Measurements from ENCODE around the gene KCNT2.

DNA sequence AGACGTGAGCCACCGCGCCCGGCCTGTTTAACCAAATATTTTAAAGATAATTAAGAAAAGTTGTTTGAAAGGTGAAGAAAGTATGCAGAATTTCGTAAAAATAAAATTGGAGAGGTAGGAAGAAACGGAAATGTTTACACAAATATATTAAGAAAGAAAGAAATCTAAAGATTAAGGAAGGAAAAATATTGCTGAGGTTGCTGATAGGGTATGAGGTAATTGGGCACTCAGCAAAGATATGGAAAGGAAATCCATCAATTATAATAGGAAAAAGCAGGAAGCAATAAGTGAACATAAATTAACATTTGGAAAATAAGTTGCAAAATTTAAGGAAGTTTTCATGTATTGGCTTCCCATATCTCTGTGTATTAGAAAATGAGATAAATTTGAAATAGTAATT lies 225.9 kb downstream of the KCNT2 start:
- TF ChIP-seq ZBTB7A (IDR thresholded peaks at IDR 0.05; ENCODE audit: low read depth) (no peak), RAD21 (IDR thresholded peaks at IDR 0.05; ENCODE audit: low read depth) (no peak), TAF1 (IDR thresholded peaks at IDR 0.05; ENCODE audit: low read depth) (no peak)
- TF ChIP-seq, protein P1, sequence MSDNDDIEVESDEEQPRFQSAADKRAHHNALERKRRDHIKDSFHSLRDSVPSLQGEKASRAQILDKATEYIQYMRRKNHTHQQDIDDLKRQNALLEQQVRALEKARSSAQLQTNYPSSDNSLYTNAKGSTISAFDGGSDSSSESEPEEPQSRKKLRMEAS (IDR thresholded peaks at IDR 0.05) = no peak
